ENCODE results near the gene SBDS. TPM values are rescaled to one million over a fixed set of nuclear protein-coding genes. Genes with fewer than 3 reads are reported as not detected.
A peak's percentile ranks its signal among the peaks of the same experiment; 100 is the strongest.
"Not testable (repeated sequence)": the region's sequence is repeated elsewhere in the genome, so short reads cannot be mapped to it uniquely, and the experiment has no call there.

SBDS gene
- 31.8 and 32.0 TPM in 2 replicates for total RNA-seq
- long read RNA-seq, transcript SBDS-201 (5 exons, 1,631 nt): major isoform, 102 of 113 reads
- long read RNA-seq, partial matches to known transcripts: 7 of 113 reads
- long read RNA-seq, other reads (novel, unspliced or antisense): 4 of 113 reads

GRCh38 chr7:66995050-66995776 lies at the start of gene SBDS:
TSS of gene SBDS (minus strand) at chr7:66995586. CDS start at chr7:66995417, 169 bp downstream.
- H3K4me1 Mint-ChIP-seq (ENCODE audit: low read depth); H3K36me3 Mint-ChIP-seq (ENCODE audit: insufficient read depth); H3K27me3 Mint-ChIP-seq; H3K9me3 Mint-ChIP-seq (ENCODE audit: low read depth): not testable (repeated sequence)
- Mint-ChIP-seq H3K27ac (peak within 1 kb of the TSS; percentile 100), H3K4me3 (ENCODE audit: low read depth) (peak within 1 kb of the TSS; percentile 99)
- DNase-seq (ENCODE audit: low spot score, unreplicated experiment): peak; percentile 92

GRCh38 chr7:67043559-67043930 lies 48.2 kb upstream of the SBDS start:
- H3K4me3 Mint-ChIP-seq (ENCODE audit: low read depth); H3K27me3 Mint-ChIP-seq; H3K9me3 Mint-ChIP-seq (ENCODE audit: low read depth); H3K36me3 Mint-ChIP-seq (ENCODE audit: insufficient read depth); H3K4me1 Mint-ChIP-seq (ENCODE audit: low read depth); H3K27ac Mint-ChIP-seq; DNase-seq (ENCODE audit: low spot score, unreplicated experiment): not testable (repeated sequence)

- not testable (repeated sequence) for H3K9me3 Mint-ChIP-seq (ENCODE audit: low read depth); H3K4me3 Mint-ChIP-seq (ENCODE audit: low read depth); H3K27me3 Mint-ChIP-seq; H3K36me3 Mint-ChIP-seq (ENCODE audit: insufficient read depth); H3K27ac Mint-ChIP-seq; DNase-seq (ENCODE audit: low spot score, unreplicated experiment); H3K4me1 Mint-ChIP-seq (ENCODE audit: low read depth)
Observed at GRCh38 chr7:67042781-67043558, 47.6 kb upstream of the SBDS start.

GRCh38 chr7:67040832-67041231 lies 45.4 kb upstream of the SBDS start:
- not testable (repeated sequence) for H3K4me1 Mint-ChIP-seq (ENCODE audit: low read depth); H3K27me3 Mint-ChIP-seq; H3K9me3 Mint-ChIP-seq (ENCODE audit: low read depth); H3K27ac Mint-ChIP-seq; DNase-seq (ENCODE audit: low spot score, unreplicated experiment); H3K4me3 Mint-ChIP-seq (ENCODE audit: low read depth); H3K36me3 Mint-ChIP-seq (ENCODE audit: insufficient read depth)
- peak; percentile 50 for TF ChIP-seq CTCF (IDR thresholded peaks at IDR 0.05; ENCODE audit: unreplicated experiment)

- not testable (repeated sequence) for H3K4me1 Mint-ChIP-seq (ENCODE audit: low read depth)
Observed at GRCh38 chr7:67036432-67037395, 41.3 kb upstream of the SBDS start.

GRCh38 chr7:67033251-67033650 lies 37.9 kb upstream of the SBDS start:
- H3K36me3 Mint-ChIP-seq (ENCODE audit: insufficient read depth): peaks cover 32% of the 10 kb centered on the region
- no peak for DNase-seq (ENCODE audit: low spot score, unreplicated experiment)
- no peak for TF ChIP-seq CTCF (IDR thresholded peaks at IDR 0.05; ENCODE audit: unreplicated experiment)
- H3K27me3 Mint-ChIP-seq: no peaks in the 10 kb centered on the region
- H3K4me3 Mint-ChIP-seq (ENCODE audit: low read depth): no peak overlapping the region
- H3K4me1 Mint-ChIP-seq (ENCODE audit: low read depth): no peaks in the 10 kb centered on the region
- peaks cover 10% of the 10 kb centered on the region for H3K9me3 Mint-ChIP-seq (ENCODE audit: low read depth)
- H3K27ac Mint-ChIP-seq: peak overlapping the region; percentile 45

More at GRCh38 chr7:67036432-67037395, 41.3 kb upstream of the SBDS start:
- peaks cover 22% of the 10 kb centered on the region for H3K36me3 Mint-ChIP-seq (ENCODE audit: insufficient read depth)
- H3K9me3 Mint-ChIP-seq (ENCODE audit: low read depth); H3K27me3 Mint-ChIP-seq; H3K4me3 Mint-ChIP-seq (ENCODE audit: low read depth); DNase-seq (ENCODE audit: low spot score, unreplicated experiment); H3K27ac Mint-ChIP-seq: not testable (repeated sequence)

GRCh38 chr7:67031685-67032084 lies 36.3 kb upstream of the SBDS start:
- H3K9me3 Mint-ChIP-seq (ENCODE audit: low read depth): not testable (repeated sequence)

GRCh38 chr7:67025459-67025858 lies 30.1 kb upstream of the SBDS start:
- H3K4me3 Mint-ChIP-seq (ENCODE audit: low read depth); H3K27ac Mint-ChIP-seq; H3K9me3 Mint-ChIP-seq (ENCODE audit: low read depth); DNase-seq (ENCODE audit: low spot score, unreplicated experiment); H3K4me1 Mint-ChIP-seq (ENCODE audit: low read depth); H3K27me3 Mint-ChIP-seq: not testable (repeated sequence)
- peaks cover 29% of the 10 kb centered on the region for H3K36me3 Mint-ChIP-seq (ENCODE audit: insufficient read depth)

More at GRCh38 chr7:67031685-67032084, 36.3 kb upstream of the SBDS start:
- DNase-seq (ENCODE audit: low spot score, unreplicated experiment); H3K27me3 Mint-ChIP-seq; H3K4me1 Mint-ChIP-seq (ENCODE audit: low read depth); H3K27ac Mint-ChIP-seq; H3K4me3 Mint-ChIP-seq (ENCODE audit: low read depth): not testable (repeated sequence)
- peaks cover 34% of the 10 kb centered on the region for H3K36me3 Mint-ChIP-seq (ENCODE audit: insufficient read depth)

All from progenitor cell of endocrine pancreas (in vitro differentiated cells).